ENCODE measurements around the gene CACUL1. TPM values are rescaled to one million over a fixed set of nuclear protein-coding genes. Genes with fewer than 3 reads are reported as not detected.

The CACUL1 gene
- total and polyA plus RNA-seq, 7 donors = 4.2 to 51.7 (median 41.0) TPM

DNA sequence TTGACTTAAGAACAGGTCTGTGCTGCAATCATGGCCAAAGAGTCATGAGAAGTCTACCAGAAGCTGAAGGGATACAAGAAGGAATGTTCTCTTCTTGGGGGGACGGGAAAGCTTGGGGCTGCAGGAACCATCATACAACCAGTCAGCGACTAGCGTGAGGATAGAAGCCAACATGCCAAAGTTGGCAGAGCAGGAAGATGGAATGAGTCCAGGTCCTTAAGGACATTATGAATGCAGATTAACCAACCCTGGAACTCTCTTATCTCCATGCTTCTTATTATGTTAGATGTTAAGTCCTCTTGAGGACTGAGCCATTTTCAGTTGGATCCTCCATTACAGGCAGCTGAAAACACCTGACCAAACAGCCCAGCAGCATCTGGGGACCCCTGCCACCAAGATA, 17.2 kb upstream of the CACUL1 start:
- no peak overlapping the region for H3K4me3 ChIP-seq
- no peak for DNase-seq
- no peaks in the 10 kb centered on the region for H3K4me1 ChIP-seq
- no peaks in the 10 kb centered on the region for H3K9me3 ChIP-seq
- intact Hi-C loops (cut with DNase I) = no loop called here
- no peaks in the 10 kb centered on the region for H3K36me3 ChIP-seq
- TF ChIP-seq POLR2AphosphoS5 (IDR thresholded peaks at IDR 0.05) = no peak
- TF ChIP-seq CTCF (IDR thresholded peaks at IDR 0.05) = no peak
- TF ChIP-seq POLR2A (IDR thresholded peaks at IDR 0.05) = no peak
- no peak for TF ChIP-seq EP300 (IDR thresholded peaks at IDR 0.05)
- no peak overlapping the region for H3K27ac ChIP-seq
- 94 to 96% methylated on average over 3 of the region's 3 CpGs for WGBS, 2 donors
- no peaks in the 10 kb centered on the region for H3K27me3 ChIP-seq

DNA sequence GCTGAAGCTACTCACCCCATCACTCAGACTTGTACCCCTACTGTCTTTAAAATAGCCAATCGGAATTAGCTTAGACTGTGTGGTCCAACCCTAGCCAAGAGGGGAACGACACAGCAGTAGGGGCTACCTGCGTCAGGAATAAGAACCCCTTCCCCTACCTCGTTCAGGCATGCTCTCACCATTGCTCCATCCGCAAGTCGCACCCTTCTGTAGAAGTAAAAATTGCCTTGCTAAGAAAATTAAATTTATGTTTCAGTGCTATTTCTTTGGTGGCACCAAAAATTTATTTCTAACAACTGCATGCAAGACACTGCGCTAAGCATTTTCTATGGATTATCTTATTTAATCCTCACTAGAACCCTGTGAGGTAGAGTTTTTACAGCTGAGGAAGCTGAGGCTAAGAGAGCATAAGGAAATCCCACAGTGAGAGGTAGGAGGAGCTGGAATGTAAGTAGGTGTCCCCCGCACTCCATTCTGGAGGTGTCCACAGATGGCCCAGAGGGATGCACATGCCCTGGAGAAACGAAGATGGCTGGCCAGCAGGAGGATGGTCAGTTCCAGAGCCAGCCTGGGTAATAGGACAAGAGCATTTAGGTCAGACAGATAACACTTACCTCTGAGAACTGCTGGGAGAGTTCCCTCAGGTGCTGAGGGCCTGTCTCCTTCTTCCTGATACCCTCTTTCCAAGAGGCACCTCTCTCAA, 15.3 kb upstream of the CACUL1 start:
- Histone ChIP-seq H3K27ac (no peak overlapping the region), H3K9me3 (no peaks in the 10 kb centered on the region), H3K4me3 (no peak overlapping the region), H3K36me3 (no peaks in the 10 kb centered on the region), H3K27me3 (no peaks in the 10 kb centered on the region), H3K4me1 (no peaks in the 10 kb centered on the region)
- no peak for TF ChIP-seq POLR2A (IDR thresholded peaks at IDR 0.05)
- no peak for TF ChIP-seq POLR2AphosphoS5 (IDR thresholded peaks at IDR 0.05)
- no peak for TF ChIP-seq EP300 (IDR thresholded peaks at IDR 0.05)
- TF ChIP-seq CTCF (IDR thresholded peaks at IDR 0.05) = no peak
- WGBS, 2 donors = 90 to 92% methylated on average over 9 of the region's 9 CpGs
- DNase-seq = no peak
- intact Hi-C loops (cut with DNase I) = no loop called here

DNA sequence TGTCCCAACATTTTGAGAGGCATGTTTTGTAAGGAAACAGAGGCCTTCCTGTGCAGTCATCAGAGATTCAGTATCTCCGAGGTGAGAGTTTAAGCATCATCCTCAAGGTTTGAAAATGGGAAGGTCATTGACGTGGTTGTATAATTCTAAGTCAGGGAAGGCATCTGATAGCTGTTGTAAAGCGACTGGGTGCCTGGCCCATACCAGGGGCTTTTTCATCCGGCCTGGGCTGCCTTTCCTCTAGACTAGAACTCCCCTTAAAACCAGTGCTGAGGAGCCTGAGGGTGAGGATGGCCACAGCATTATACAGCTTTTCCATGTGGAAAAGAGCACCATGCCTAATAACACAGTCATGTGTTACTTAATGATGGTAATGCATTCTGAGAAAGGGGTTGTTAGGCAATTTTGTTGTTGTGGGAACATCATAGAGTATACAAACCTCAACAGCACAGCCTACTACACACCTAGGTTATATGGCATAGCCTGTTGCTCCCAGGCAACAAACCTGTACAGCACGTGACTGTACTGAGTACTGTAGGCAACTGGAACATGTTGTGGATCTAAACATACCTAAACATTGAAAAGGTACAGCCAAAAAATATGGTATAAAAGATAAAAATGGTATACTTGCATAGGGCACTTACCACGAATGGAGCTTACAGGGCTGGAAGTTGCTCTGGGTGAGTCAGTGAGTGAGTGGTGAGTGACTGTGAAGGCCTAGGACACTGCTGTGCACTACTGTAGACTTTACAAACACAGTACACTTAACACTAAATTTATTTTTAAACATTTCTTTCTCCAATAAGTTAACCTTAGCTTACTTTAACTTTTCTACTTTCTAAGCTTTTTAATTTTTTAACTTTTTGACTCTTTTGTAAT, 13.5 kb upstream of the CACUL1 start:
- DNase-seq = no peak
- TF ChIP-seq CTCF (IDR thresholded peaks at IDR 0.05) (no peak), EP300 (IDR thresholded peaks at IDR 0.05) (no peak), POLR2A (IDR thresholded peaks at IDR 0.05) (no peak), POLR2AphosphoS5 (IDR thresholded peaks at IDR 0.05) (no peak)
- no peak overlapping the region for H3K4me3 ChIP-seq
- 88 to 89% methylated on average over 6 of the region's 6 CpGs for WGBS, 2 donors
- no peak overlapping the region for H3K27ac ChIP-seq
- no peaks in the 10 kb centered on the region for H3K9me3 ChIP-seq
- no peaks in the 10 kb centered on the region for H3K36me3 ChIP-seq
- no peaks in the 10 kb centered on the region for H3K4me1 ChIP-seq
- no peaks in the 10 kb centered on the region for H3K27me3 ChIP-seq
- intact Hi-C loops (cut with DNase I) = no loop called here

DNA sequence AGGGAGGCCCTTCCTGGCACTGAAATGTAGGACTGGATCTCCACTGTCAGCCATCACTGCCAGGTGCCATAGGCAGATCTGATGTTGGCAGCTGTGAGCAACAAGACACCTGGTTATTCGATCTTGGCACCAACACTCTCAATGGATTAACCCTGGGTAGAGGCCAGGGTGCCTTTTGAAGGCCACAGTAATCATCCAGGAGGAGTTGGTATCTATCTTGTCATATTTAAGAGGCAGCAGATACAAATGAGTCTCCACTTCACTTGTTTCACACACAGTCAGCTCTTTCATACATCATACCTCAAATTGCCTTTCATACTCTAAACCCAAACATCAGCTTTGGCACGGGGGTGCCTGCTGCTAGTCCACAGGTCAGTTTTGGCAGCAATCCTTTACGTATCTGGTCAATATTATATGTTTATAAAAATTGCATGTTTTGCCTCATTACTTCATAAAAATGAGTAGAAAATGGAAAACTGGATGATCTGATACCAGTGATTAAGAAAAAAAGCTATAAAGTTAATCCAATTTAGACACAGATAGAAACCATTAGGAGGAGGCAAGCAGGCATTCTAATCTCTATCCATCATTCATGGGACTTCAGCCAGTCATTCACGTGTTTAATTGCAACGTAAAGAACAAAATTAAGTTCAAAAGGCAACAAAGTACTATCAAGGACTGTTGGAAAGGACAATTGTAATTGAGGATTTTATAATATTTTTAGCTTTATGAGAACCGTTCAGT, 12.7 kb upstream of the CACUL1 start:
- Histone ChIP-seq H3K9me3 (no peaks in the 10 kb centered on the region), H3K27me3 (no peaks in the 10 kb centered on the region), H3K4me1 (no peaks in the 10 kb centered on the region), H3K36me3 (no peaks in the 10 kb centered on the region), H3K4me3 (no peak overlapping the region), H3K27ac (no peak overlapping the region)
- intact Hi-C loops (cut with DNase I) = no loop called here
- DNase-seq = no peak
- 83 to 86% methylated on average over 6 of the region's 6 CpGs for WGBS, 2 donors
- TF ChIP-seq CTCF (IDR thresholded peaks at IDR 0.05) = no peak
- no peak for TF ChIP-seq POLR2AphosphoS5 (IDR thresholded peaks at IDR 0.05)
- no peak for TF ChIP-seq EP300 (IDR thresholded peaks at IDR 0.05)

Measured in sigmoid colon (tissue), 7 donors.